Stimulated activated effector memory CD8-positive, alpha-beta T cell treated with anti-CD3 and anti-CD28 coated beads, Interleukin-12 subunit alpha, Interleukin-12 subunit beta, amount 100 ng/mL, for 72 hours (primary cell): Measurements from ENCODE around the gene SLC16A3.
A peak's percentile ranks its signal among the peaks of the same experiment; 100 is the strongest.

Source experiments
- ATAC-seq: fragments of 150-1000 bp; cut with Tn5 transposase; 2 replicates; pipeline ENCODE4 v1.10.0; 2021
- DNase-seq, 2 donors: peaks; one replicate each; pipeline ENCODE4 v3.0.0; 2021 to 2022; ENCODE audit warnings: low spot score in 2 of 2
- H3K27ac Mint-ChIP-seq: one replicate; pipeline ENCODE4 v1.8.0; 2022; ENCODE audit warnings: mild to moderate bottlenecking, mixed read lengths
- H3K36me3 Mint-ChIP-seq: one replicate; pipeline ENCODE4 v1.8.0; 2022; ENCODE audit warnings: mild to moderate bottlenecking, mixed read lengths
- H3K4me1 Mint-ChIP-seq: one replicate; pipeline ENCODE4 v1.8.0; 2022; ENCODE audit warnings: mixed read lengths
- H3K4me3 Mint-ChIP-seq: one replicate; pipeline ENCODE4 v1.8.0; 2022; ENCODE audit warnings: mild to moderate bottlenecking, mixed read lengths
- H3K9me3 Mint-ChIP-seq: one replicate; pipeline ENCODE4 v1.8.0; 2022; ENCODE audit warnings: mixed read lengths

SLC16A3 gene

GRCh38 chr17:82242977-82243647 is 14.3 kb downstream of the SLC16A3 start:
- peaks cover 100% of the 10 kb centered on the region for H3K36me3 Mint-ChIP-seq
- DNase-seq (no peak), ATAC-seq (no peak)
- peak overlapping the region; percentile 93 for H3K27ac Mint-ChIP-seq
- no peaks in the 10 kb centered on the region for H3K9me3 Mint-ChIP-seq
- H3K4me3 Mint-ChIP-seq = no peak overlapping the region
- H3K4me1 Mint-ChIP-seq = peaks cover 93% of the 10 kb centered on the region

- Mint-ChIP-seq H3K27ac (peak overlapping the region; percentile 93), H3K4me1 (peaks cover 93% of the 10 kb centered on the region)
Observed at GRCh38 chr17:82243648-82244412, 15.0 kb downstream of the SLC16A3 start.

GRCh38 chr17:82244413-82245133 is 15.7 kb downstream of the SLC16A3 start:
- H3K36me3 Mint-ChIP-seq = peaks cover 100% of the 10 kb centered on the region
- no peaks in the 10 kb centered on the region for H3K9me3 Mint-ChIP-seq
- peak overlapping the region; percentile 93 for H3K27ac Mint-ChIP-seq
- ATAC-seq = no peak
- H3K4me1 Mint-ChIP-seq = peaks cover 87% of the 10 kb centered on the region
- DNase-seq = no peak
- peak overlapping the region; percentile 26 for H3K4me3 Mint-ChIP-seq

More at GRCh38 chr17:82243648-82244412, 15.0 kb downstream of the SLC16A3 start:
- Mint-ChIP-seq H3K9me3 (no peaks in the 10 kb centered on the region), H3K36me3 (peaks cover 100% of the 10 kb centered on the region), H3K4me3 (peak overlapping the region; percentile 26)
- ATAC-seq = no peak
- DNase-seq = no peak

DNA sequence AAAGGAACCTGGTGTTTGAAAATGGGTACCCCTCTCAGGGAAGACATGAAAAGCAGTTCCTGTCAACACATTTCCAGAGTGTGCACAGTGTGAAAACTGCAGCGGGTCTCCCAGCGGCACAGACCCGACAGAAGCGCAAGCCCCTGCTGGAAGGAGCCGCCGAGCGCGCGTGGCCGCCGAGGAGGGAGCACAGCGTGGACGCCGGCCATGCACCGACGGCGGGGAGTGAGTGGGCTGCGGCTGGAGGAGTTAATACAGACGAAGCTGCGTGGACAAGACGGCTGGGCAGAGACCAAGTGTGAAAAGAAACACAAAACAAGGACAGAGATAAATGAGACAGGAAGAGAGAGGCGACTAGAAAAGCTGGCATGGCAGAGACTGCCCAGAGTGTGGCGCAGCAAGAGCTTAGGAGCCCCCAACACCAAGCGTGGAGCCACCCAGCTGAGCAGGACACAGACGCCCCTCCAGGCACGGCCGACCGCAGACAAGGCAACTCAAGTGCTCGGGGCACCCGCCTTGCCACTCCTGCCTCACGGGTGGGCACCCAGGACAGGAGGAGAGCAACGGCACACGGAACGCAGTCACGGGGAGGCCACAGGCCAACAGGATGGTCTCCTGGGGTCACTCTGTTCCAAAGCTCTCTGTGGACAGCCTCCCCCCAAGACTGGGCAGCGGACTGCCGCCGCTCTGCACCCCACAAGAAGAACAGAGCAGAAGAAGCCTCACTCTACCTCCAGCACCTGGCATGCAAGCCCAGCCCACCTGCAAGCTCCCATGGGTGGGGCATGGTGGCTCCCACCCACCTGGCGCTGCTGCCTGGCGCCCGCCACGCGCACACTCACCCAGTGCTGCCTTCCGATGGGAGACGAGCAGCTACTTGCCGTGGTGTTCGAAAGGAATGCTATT is 16.5 kb downstream of the SLC16A3 start:
- no peak for ATAC-seq
- H3K36me3 Mint-ChIP-seq = peaks cover 100% of the 10 kb centered on the region
- peak overlapping the region; percentile 26 for H3K4me3 Mint-ChIP-seq
- H3K4me1 Mint-ChIP-seq = peaks cover 79% of the 10 kb centered on the region
- no peaks in the 10 kb centered on the region for H3K9me3 Mint-ChIP-seq
- no peak for DNase-seq
- H3K27ac Mint-ChIP-seq = peak overlapping the region; percentile 93

DNA sequence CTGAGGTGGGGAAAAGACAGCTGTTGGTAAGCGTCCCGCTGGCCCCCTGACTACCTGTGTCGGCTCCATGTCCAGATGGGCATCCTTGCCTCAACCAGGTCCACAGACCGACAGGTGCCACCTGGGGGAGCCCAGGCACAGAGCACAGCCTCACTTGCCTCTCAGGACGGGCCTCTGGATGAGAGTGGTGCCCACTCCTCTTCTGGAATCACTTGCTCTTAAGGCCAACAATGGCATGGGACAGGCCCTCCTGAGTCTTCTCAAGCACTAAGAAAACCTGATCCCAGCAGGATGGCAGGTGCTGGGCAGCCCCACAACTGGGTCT is 17.2 kb downstream of the SLC16A3 start:
- H3K4me1 Mint-ChIP-seq = peaks cover 73% of the 10 kb centered on the region
- no peak for ATAC-seq
- H3K9me3 Mint-ChIP-seq = no peaks in the 10 kb centered on the region
- H3K4me3 Mint-ChIP-seq = no peak overlapping the region
- peak overlapping the region; percentile 93 for H3K27ac Mint-ChIP-seq
- peaks cover 100% of the 10 kb centered on the region for H3K36me3 Mint-ChIP-seq
- no peak for DNase-seq

DNA sequence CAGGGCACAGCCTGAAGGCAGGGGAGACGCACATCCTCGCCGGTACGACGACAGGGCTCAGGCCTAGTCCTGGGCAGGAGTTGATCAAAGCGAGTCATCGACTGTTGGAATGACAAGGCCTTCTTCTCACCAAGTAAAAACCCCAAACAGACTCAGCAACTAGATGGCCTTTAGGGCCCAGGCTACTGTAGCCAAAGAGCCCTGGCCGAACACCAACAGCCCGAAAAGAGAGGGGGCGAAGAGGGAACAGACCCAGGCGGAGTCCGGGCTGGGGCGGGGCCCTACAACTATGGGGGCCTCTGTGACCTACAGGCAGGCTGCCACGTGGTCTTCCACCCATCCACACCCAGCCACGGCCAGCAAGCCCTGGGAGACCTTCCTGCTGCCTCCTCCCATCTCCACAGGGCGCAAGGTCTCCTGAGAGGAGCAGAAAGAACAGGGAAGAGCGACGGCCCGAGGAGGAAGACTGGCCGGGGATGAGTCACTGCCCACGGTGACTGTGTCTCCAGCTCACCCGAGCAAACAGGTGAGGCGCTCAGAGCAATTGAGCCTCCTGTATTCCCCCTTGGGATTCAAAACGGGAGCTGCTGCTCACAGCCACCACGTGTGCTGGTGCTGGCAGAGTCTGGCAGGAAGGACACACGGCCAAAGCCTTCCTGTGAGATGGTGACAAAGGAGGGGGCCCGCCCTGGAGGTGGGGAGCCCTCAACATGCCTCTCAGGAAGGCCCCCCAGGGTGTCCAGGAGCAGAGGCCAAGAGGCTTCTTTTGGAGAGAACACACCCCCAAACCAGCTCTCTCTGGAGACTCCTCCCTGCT is 17.7 kb downstream of the SLC16A3 start:
- peak; percentile 17 for ATAC-seq
- DNase-seq = no peak
- no peaks in the 10 kb centered on the region for H3K9me3 Mint-ChIP-seq

GRCh38 chr17:82247182-82247823 is 18.5 kb downstream of the SLC16A3 start:
- Mint-ChIP-seq H3K4me3 (no peak overlapping the region), H3K36me3 (peaks cover 100% of the 10 kb centered on the region), H3K27ac (peak overlapping the region; percentile 93), H3K4me1 (peaks cover 63% of the 10 kb centered on the region), H3K9me3 (no peaks in the 10 kb centered on the region)
- DNase-seq = no peak
- ATAC-seq = no peak

More for the DNA sequence above, 17.7 kb downstream of the SLC16A3 start:
- H3K4me3 Mint-ChIP-seq = no peak overlapping the region
- H3K36me3 Mint-ChIP-seq = peaks cover 100% of the 10 kb centered on the region
- peaks cover 68% of the 10 kb centered on the region for H3K4me1 Mint-ChIP-seq
- peak overlapping the region; percentile 93 for H3K27ac Mint-ChIP-seq

DNA sequence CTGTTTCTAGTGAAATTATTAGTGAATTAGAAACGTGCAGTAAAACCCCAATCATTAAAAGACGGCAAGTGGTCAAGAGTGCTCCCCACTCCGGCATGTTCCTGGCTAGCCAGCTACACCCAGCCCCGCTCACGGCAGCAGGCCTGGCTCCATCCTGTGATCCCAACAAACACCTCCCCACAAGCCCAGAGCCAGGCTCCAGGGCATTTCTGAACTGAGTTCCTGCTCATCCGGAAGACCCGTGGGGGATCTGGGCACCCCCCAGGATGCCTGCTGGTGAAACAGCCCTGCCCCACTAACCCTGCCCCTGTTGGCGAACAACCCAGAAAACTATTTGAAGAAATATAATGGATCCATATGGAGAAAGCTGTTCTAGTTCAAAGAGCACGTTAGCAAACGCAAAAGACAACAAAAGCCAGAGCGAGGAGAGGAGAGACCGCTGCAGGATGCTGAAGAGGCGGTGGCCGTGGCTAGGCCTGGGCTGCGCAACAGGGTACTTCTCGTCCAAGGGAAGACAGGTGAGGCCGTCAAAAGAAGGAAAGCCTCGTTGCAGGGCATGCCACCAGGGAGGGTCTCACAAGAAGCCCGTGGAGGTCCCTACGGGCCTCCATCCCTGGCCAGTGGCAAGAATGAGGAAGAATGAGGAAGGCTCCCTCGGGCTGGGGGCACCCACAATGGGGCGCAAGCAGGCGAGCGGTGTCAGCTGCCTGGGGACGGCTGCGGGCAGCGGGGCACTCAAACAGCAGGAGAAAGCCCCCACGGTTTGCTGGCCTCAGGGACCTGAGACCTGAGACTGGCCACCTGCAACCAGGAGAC is 19.2 kb downstream of the SLC16A3 start:
- Mint-ChIP-seq H3K36me3 (peaks cover 100% of the 10 kb centered on the region), H3K4me3 (no peak overlapping the region), H3K4me1 (peaks cover 58% of the 10 kb centered on the region), H3K9me3 (no peaks in the 10 kb centered on the region), H3K27ac (peak overlapping the region; percentile 93)
- no peak for DNase-seq
- ATAC-seq = no peak

- H3K27ac Mint-ChIP-seq = peak overlapping the region; percentile 93
- no peak overlapping the region for H3K4me3 Mint-ChIP-seq
- DNase-seq (no peak), ATAC-seq (no peak)
- peaks cover 48% of the 10 kb centered on the region for H3K4me1 Mint-ChIP-seq
- peaks cover 96% of the 10 kb centered on the region for H3K36me3 Mint-ChIP-seq
- no peaks in the 10 kb centered on the region for H3K9me3 Mint-ChIP-seq
Observed at GRCh38 chr17:82248815-82249674, 20.2 kb downstream of the SLC16A3 start.

- DNase-seq (no peak), ATAC-seq (no peak)
- Mint-ChIP-seq H3K9me3 (no peaks in the 10 kb centered on the region), H3K27ac (peak overlapping the region; percentile 78), H3K4me3 (no peak overlapping the region), H3K4me1 (peaks cover 38% of the 10 kb centered on the region), H3K36me3 (peaks cover 87% of the 10 kb centered on the region)
Observed at GRCh38 chr17:82249896-82250581, 21.2 kb downstream of the SLC16A3 start.

- Mint-ChIP-seq H3K4me1 (peaks cover 34% of the 10 kb centered on the region), H3K9me3 (no peaks in the 10 kb centered on the region), H3K4me3 (no peak overlapping the region), H3K36me3 (peaks cover 87% of the 10 kb centered on the region), H3K27ac (peak overlapping the region; percentile 78)
- DNase-seq (no peak), ATAC-seq (no peak)
Observed at GRCh38 chr17:82250868-82251500, 22.1 kb downstream of the SLC16A3 start.
